C4-2B (cell line): ENCODE results near the gene STXBP5L.
"Not testable (repeated sequence)": the region's sequence is repeated elsewhere in the genome, so short reads cannot be mapped to it uniquely, and the experiment has no call there.

Experiments
- CTCF ChIP-seq: fragments of 450-650 bp; conservative IDR thresholded peaks from 2 replicates; pipeline ENCODE4 v1.5.1; 2017; ENCODE audit warnings: mild to moderate bottlenecking
- ZFX ChIP-seq: fragments of 450-650 bp; IDR thresholded peaks from 2 replicates; pipeline ENCODE4 v1.6.1; 2017

GRCh38 chr3:121078378-121079101 is 170.5 kb downstream of the STXBP5L start:
- not testable (repeated sequence) for TF ChIP-seq CTCF, ZFX
